Body of pancreas (tissue), 4 donors: ENCODE results near the gene KLHDC7B. TPM values are rescaled to one million over a fixed set of nuclear protein-coding genes. Genes with fewer than 3 reads are reported as not detected.
"Not testable (repeated sequence)": the region's sequence is repeated elsewhere in the genome, so short reads cannot be mapped to it uniquely, and the experiment has no call there.

Experiments
- ATAC-seq: fragments of 150-250 bp; one replicate; pipeline ENCODE4 v1.9.1; 2016
- DNase-seq, 4 donors: peaks; one replicate each; pipeline ENCODE4 v3.0.0-alpha.2; 2019
- H3K27ac ChIP-seq, 4 donors: fragments of 200-600 bp; sonication (generic); 1 replicate in 3 of 4; 2 replicates in 1 of 4; pipeline versions ENCODE4 v1.5.1 to v1.6.1; 2016 to 2019; ENCODE audit warnings: mild to moderate bottlenecking in 1 of 4, mixed read lengths in 1 of 4, moderate library complexity in 1 of 4
- H3K27me3 ChIP-seq, 2 donors: fragments of 200-600 bp; sonication (generic); one replicate each; pipeline ENCODE4 v1.6.0; 2016; ENCODE audit warnings: mild to moderate bottlenecking in 1 of 2
- H3K36me3 ChIP-seq, 2 donors: fragments of 200-600 bp; sonication (generic); replicated peaks in 1 of 2; 2 replicates each; pipeline ENCODE4 v1.5.1; 2016; ENCODE audit warnings: low read depth in 2 of 2; ENCODE audit not compliant: insufficient read depth in 1 of 2
- H3K4me1 ChIP-seq: fragments of 200-600 bp; sonication (generic); one replicate; pipeline ENCODE4 v1.6.0; 2016
- H3K4me3 ChIP-seq, 2 donors: fragments of 200-600 bp; sonication (generic); 1 replicate in 1 of 2; 2 replicates in 1 of 2; pipeline ENCODE4 v1.5.1; 2016 to 2019
- H3K9me3 ChIP-seq, 3 donors: fragments of 200-600 bp; sonication (generic); 1 replicate in 2 of 3; 2 replicates in 1 of 3; pipeline ENCODE4 v1.5.1; 2016
- POLR2A ChIP-seq, 3 donors: fragments of 450-650 bp; IDR thresholded peaks; one replicate each; pipeline ENCODE4 v1.6.1; 2016; ENCODE audit warnings: antibody characterized with exemption in 3 of 3, mild to moderate bottlenecking in 2 of 3
- WGBS, 2 donors: methylation state at CpG; one replicate each; pipeline ENCODE4 v1.1.5; 2017; 5-methylcytosine and 5-hydroxymethylcytosine counted together
- intact Hi-C: fragments of 100-400 bp; cut with DNase I; formaldehyde crosslinking; loops from one replicate; pipeline ENCODE4 v1.15.1; 2023
- total RNA-seq, 2 donors: library from RNA; depleted of rRNA; stranded (reverse); fragments of >200 nt; gene quantifications; one replicate each; pipeline ENCODE4 v1.1.0, GENCODE V29; 2016
- TF ChIP-seq, protein P1 (sequence below), 7 experiments: fragments of 450-650 bp in 4 of 7; fragments of 200-600 bp in 3 of 7; sonication (generic) in 3 of 7; IDR thresholded peaks; one replicate each; pipeline ENCODE4 v1.5.1; 2016 to 2019; ENCODE audit warnings: antibody characterized with exemption in 7 of 7

The KLHDC7B gene
- total RNA-seq, 2 donors from 2014 or later: not detected

DNA sequence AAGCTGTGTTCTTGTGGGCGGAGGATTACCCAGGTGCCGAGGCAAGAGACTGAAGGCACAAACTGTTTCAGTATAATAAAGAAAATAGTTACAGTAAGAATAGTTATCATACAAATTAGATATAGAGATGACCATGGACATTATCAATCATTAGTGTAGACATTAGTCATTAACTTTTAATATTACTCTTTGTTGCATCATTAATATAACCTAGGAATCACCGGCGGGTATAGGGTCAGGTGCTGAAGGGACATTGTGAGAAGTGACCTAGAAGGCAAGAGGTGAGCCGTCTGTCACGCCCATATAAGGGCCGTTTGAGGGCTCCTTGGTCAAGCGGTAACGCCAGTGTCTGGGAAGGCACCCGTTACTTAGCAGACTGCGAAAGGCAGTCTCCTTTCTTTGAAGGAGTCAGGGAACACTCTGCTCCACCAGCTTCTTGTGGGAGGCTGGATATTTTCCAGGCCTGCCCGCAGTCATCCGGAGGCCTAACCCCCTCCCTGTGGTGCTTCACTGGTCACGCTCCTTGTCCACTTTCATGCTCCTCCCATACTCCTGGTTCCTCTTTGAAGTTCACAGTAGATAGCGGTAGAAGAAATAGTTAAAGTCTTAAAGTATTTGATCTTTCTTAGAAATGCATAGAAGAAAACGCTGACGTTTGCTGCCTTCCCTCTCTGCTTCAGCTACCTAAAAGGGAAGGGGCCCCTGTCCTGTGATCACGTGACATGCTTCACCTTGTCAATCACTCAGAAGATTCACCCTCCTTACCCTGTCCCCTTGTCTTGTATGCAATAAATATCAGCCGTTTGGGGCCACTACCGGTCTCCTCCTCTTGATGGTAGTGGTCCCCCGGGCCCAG is 11.6 kb upstream of the KLHDC7B start:
- Histone ChIP-seq H3K27me3 (peaks cover 0 to 21% of the 10 kb centered on the region in 2 donors), H3K4me1 (peaks cover 38% of the 10 kb centered on the region), H3K27ac (peak overlapping the region in 1 of 4 donors; percentile 85)
- H3K36me3 ChIP-seq, intact Hi-C loops, ATAC-seq, H3K9me3 ChIP-seq, H3K4me3 ChIP-seq: not testable (repeated sequence)
- peak in 2 of 3 donors; percentile 9 to 60 for TF ChIP-seq POLR2A (IDR thresholded peaks at IDR 0.05)
- DNase-seq: peak in 1 of 4 donors; percentile 71
- 53 to 55% methylated on average over 21 of the region's 21 CpGs for WGBS, 2 donors

DNA sequence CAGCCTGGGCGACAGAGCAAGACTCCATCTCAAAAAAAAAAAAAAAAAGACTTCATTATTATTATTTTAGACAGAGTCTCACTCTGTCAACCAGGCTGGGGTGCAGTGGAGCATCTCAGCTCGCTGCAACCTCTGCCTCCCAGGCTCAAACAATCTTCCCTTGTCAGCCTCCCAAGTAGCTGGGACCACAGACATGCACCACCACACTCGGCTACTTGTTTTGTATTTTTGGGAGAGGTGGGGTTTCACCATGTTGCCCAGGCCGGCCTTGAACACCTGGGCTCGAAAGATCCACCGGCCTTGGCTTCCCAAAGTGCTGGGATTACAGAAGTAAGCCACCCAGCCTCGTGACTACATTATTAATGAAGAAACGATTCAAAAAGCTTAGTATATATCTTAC is 10.6 kb upstream of the KLHDC7B start:
- no peaks in the 10 kb centered on the region for H3K9me3 ChIP-seq
- no peaks in the 10 kb centered on the region for H3K36me3 ChIP-seq
- ATAC-seq (no peak), DNase-seq (no peak)
- peak overlapping the region in 1 of 4 donors; percentile 85 for H3K27ac ChIP-seq
- intact Hi-C loops: no loop called here
- WGBS, 2 donors: 65 to 73% methylated on average over 8 of the region's 8 CpGs
- peaks cover 40% of the 10 kb centered on the region for H3K4me1 ChIP-seq
- peaks cover 0 to 17% of the 10 kb centered on the region in 2 donors for H3K27me3 ChIP-seq
- TF ChIP-seq, protein P1, sequence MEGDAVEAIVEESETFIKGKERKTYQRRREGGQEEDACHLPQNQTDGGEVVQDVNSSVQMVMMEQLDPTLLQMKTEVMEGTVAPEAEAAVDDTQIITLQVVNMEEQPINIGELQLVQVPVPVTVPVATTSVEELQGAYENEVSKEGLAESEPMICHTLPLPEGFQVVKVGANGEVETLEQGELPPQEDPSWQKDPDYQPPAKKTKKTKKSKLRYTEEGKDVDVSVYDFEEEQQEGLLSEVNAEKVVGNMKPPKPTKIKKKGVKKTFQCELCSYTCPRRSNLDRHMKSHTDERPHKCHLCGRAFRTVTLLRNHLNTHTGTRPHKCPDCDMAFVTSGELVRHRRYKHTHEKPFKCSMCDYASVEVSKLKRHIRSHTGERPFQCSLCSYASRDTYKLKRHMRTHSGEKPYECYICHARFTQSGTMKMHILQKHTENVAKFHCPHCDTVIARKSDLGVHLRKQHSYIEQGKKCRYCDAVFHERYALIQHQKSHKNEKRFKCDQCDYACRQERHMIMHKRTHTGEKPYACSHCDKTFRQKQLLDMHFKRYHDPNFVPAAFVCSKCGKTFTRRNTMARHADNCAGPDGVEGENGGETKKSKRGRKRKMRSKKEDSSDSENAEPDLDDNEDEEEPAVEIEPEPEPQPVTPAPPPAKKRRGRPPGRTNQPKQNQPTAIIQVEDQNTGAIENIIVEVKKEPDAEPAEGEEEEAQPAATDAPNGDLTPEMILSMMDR (IDR thresholded peaks at IDR 0.05): no peak
- no peak for TF ChIP-seq POLR2A (IDR thresholded peaks at IDR 0.05)
- H3K4me3 ChIP-seq: no peak overlapping the region

DNA sequence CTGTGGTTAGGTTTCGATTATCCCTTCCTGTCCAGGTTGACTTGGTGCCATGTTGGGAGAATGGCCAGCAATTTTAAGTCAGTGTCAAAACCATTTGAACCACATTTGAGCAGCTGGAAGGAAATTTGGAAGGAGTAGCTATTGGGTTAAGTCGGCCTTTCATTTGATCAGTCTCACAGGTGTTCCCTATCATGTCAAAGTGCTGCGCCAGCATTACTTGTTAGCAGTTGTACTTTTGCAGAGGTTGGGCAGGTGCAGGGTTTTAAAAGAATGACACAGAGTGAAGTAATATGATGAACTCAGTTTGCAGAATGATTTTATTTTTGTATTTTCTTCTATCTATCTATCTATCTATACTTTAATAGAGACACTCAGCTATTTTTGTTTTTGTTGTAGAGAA is 9.5 kb upstream of the KLHDC7B start:
- H3K36me3 ChIP-seq: no peaks in the 10 kb centered on the region
- TF ChIP-seq, protein P1 (IDR thresholded peaks at IDR 0.05): no peak
- TF ChIP-seq POLR2A (IDR thresholded peaks at IDR 0.05): no peak
- 66% methylated on average over 3 of the region's 3 CpGs for WGBS, 2 donors
- H3K27ac ChIP-seq: no peak overlapping the region
- no peak for ATAC-seq
- peaks cover 0 to 7% of the 10 kb centered on the region in 2 donors for H3K27me3 ChIP-seq
- no peaks in the 10 kb centered on the region for H3K9me3 ChIP-seq
- H3K4me1 ChIP-seq: peaks cover 29% of the 10 kb centered on the region
- DNase-seq: no peak
- intact Hi-C loops: no loop called here
- H3K4me3 ChIP-seq: no peak overlapping the region

DNA sequence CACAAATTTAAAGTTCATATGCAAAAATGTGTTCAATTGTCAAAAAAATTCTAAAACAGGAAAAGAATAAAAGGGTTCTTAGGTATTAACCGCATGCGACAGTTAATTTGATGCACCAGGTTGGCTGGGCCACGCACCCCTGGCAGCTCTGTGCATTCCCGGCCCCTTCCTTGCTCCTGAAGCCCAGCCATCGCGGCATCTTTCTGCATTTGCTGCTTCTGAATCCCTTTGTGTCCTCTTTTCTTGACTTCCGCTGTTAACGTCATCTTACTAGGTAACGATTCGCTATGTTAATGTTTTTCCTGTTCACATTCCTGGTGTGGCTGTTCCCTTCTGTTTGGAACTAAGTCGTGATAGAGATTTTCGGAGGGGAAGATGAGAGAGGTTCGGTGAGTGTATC is 7.9 kb upstream of the KLHDC7B start:
- no peaks in the 10 kb centered on the region for H3K27me3 ChIP-seq
- intact Hi-C loops: no loop called here
- TF ChIP-seq POLR2A (IDR thresholded peaks at IDR 0.05): no peak
- TF ChIP-seq, protein P1 (IDR thresholded peaks at IDR 0.05): no peak
- peaks cover 14% of the 10 kb centered on the region for H3K4me1 ChIP-seq
- H3K27ac ChIP-seq: peak overlapping the region in 3 of 4 donors; percentile 84 to 95 (median 90)
- no peaks in the 10 kb centered on the region for H3K36me3 ChIP-seq
- DNase-seq (no peak), ATAC-seq (no peak)
- H3K4me3 ChIP-seq: no peak overlapping the region
- WGBS, 2 donors: 71 to 81% methylated on average over 13 of the region's 13 CpGs
- no peaks in the 10 kb centered on the region for H3K9me3 ChIP-seq

DNA sequence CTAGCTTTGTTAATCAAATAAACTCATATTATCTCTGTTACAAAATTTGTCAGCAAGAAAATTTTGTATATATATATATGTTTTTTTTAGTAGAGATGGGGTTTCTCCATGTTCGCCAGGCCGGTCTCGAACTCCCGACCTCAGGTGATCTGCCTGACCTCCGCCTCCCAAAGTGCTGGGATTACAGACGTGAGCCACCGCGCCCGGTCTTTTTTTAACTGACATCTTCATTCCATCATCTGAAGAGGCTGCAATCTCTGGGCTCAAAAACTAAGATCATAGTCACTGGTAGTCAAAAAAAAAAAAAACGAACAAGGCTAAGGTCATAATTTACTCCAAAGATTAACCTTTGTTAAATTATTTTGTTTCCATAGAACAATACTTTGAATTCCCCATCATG is 5.3 kb upstream of the KLHDC7B start:
- 62 to 78% methylated on average over 10 of the region's 10 CpGs for WGBS, 2 donors
- H3K4me3 ChIP-seq: no peak overlapping the region
- H3K4me1 ChIP-seq: peaks cover 22% of the 10 kb centered on the region
- no peaks in the 10 kb centered on the region for H3K9me3 ChIP-seq
- no peaks in the 10 kb centered on the region for H3K27me3 ChIP-seq
- DNase-seq (no peak), ATAC-seq (no peak)
- intact Hi-C loops: no loop called here
- H3K27ac ChIP-seq: peak overlapping the region in 3 of 4 donors; percentile 84 to 95 (median 90)
- H3K36me3 ChIP-seq: no peaks in the 10 kb centered on the region
- TF ChIP-seq, protein P1 (IDR thresholded peaks at IDR 0.05): no peak
- TF ChIP-seq POLR2A (IDR thresholded peaks at IDR 0.05): no peak
